Measurements from ENCODE around the gene TGFBR3. TPM values are rescaled to one million over a fixed set of nuclear protein-coding genes. Genes with fewer than 3 reads are reported as not detected.

Gene TGFBR3
- total RNA-seq, 1 experiment from 2014 or later = 2.4 TPM

DNA sequence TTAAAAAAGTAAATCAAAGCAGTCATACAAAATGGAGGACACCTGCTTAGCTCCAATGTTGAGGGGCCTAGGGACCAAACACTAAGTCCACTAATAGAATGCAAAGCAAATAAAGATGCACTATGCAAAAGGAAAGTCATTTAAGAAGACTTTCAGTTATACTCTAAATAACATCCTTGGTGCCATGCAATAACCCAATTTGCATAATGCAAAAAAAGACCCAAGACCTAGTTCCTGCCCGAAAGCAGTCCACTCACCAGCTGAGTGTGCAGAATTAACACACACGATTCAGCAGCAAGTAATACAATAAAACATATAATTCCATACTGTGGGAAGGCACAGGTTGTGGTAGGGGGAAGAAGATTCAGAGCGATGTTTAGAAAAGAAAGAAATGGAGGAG, 101.8 kb downstream of the TGFBR3 start:
- Mint-ChIP-seq H3K4me1 (peaks cover 9 to 16% of the 10 kb centered on the region in 2 experiments), H3K4me3 (no peak overlapping the region), H3K36me3 (ENCODE audit: insufficient read depth in 1 of 3, low read depth in 3 of 3) (no peaks in the 10 kb centered on the region), H3K27ac (no peak overlapping the region; a peak in 1 of 7 replicates), H3K27me3 (ENCODE audit: low read depth) (no peaks in the 10 kb centered on the region; the same call in 1 of the 2 replicates), H3K9me3 (no peaks in the 10 kb centered on the region)
- TF ChIP-seq, protein P1, sequence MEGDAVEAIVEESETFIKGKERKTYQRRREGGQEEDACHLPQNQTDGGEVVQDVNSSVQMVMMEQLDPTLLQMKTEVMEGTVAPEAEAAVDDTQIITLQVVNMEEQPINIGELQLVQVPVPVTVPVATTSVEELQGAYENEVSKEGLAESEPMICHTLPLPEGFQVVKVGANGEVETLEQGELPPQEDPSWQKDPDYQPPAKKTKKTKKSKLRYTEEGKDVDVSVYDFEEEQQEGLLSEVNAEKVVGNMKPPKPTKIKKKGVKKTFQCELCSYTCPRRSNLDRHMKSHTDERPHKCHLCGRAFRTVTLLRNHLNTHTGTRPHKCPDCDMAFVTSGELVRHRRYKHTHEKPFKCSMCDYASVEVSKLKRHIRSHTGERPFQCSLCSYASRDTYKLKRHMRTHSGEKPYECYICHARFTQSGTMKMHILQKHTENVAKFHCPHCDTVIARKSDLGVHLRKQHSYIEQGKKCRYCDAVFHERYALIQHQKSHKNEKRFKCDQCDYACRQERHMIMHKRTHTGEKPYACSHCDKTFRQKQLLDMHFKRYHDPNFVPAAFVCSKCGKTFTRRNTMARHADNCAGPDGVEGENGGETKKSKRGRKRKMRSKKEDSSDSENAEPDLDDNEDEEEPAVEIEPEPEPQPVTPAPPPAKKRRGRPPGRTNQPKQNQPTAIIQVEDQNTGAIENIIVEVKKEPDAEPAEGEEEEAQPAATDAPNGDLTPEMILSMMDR (conservative IDR thresholded peaks at IDR 0.05) = no peak
- Histone ChIP-seq H2BK5ac (ENCODE audit: insufficient read length, low read length) (no peak overlapping the region), H3K4me2 (ENCODE audit: insufficient read depth, insufficient read length, low read length) (no peak overlapping the region), H3T11ph (ENCODE audit: low read length) (no peak overlapping the region), H3K4me1 (ENCODE audit: insufficient read depth, low read length) (no peaks in the 10 kb centered on the region), H2BK12ac (ENCODE audit: insufficient read length, low read depth, low read length) (no peak overlapping the region), H4K5ac (ENCODE audit: insufficient read length, low read depth, low read length) (no peak overlapping the region), H3K9me3 (ENCODE audit: control insufficient read depth, low read depth, low read length) (no peaks in the 10 kb centered on the region), H2AFZ (ENCODE audit: low read length) (no peak overlapping the region), H2BK20ac (ENCODE audit: low read depth, low read length, poor library complexity, severe bottlenecking) (no peak overlapping the region), H3K23ac (ENCODE audit: insufficient read length, low read depth, low read length) (no peak overlapping the region), H3K4ac (ENCODE audit: low read depth, low read length) (no peak overlapping the region), H3K23me2 (ENCODE audit: insufficient read length, low read depth, low read length, poor library complexity, severe bottlenecking) (no peaks in the 10 kb centered on the region), H2BK120ac (ENCODE audit: low read depth, low read length, poor library complexity, severe bottlenecking) (no peak overlapping the region), H3K56ac (ENCODE audit: insufficient read length, low read depth, low read length) (no peak overlapping the region), H4K8ac (replicated peaks; ENCODE audit: insufficient read length, low read depth, low read length) (no peak overlapping the region), H3K14ac (ENCODE audit: insufficient read depth, low read length) (no peak overlapping the region), H3K27ac (ENCODE audit: insufficient read length, low read depth, low read length) (no peak overlapping the region), H3K27me3 (ENCODE audit: insufficient read depth, low read length) (no peaks in the 10 kb centered on the region), H3K79me2 (ENCODE audit: insufficient read depth, low read length) (no peaks in the 10 kb centered on the region), H4K91ac (ENCODE audit: insufficient read length, low read depth, low read length) (no peak overlapping the region), H3K9ac (ENCODE audit: extremely low read depth, insufficient read length, low read length) (no peak overlapping the region), H2BK15ac (ENCODE audit: low read depth, low read length) (no peak overlapping the region), H3K18ac (ENCODE audit: insufficient read length, low read depth, low read length) (no peak overlapping the region), H2AK5ac (ENCODE audit: insufficient read length, low read length) (no peak overlapping the region), H4K20me1 (ENCODE audit: control insufficient read depth, insufficient read depth, insufficient read length) (no peaks in the 10 kb centered on the region), H3K79me1 (ENCODE audit: insufficient read depth, low read depth, low read length, poor library complexity, severe bottlenecking) (no peaks in the 10 kb centered on the region)
- DNase-seq = no peak
- WGBS (ENCODE audit: extremely low coverage, insufficient read length, low lambda C conversion rate) = no CpG with 5 or more reads among the region's 3 CpGs
